HG03575 (cell line): Measurements from ENCODE around the gene MCC.

Experiments
- ATAC-seq: cut with Tn5 transposase; IDR thresholded peaks from one replicate; pipeline ENCODE4 v1.9.1; 2021; ENCODE audit not compliant: unreplicated experiment, insufficient number of reproducible peaks, low FRiP score; ENCODE audit errors: extremely low read depth

MCC gene

GRCh38 chr5:113221294-113222176, 266.7 kb downstream of the MCC start:
- ATAC-seq: no peak

- ATAC-seq: no peak
Observed at GRCh38 chr5:113219695-113220094, 268.6 kb downstream of the MCC start.

GRCh38 chr5:113218906-113219517, 269.2 kb downstream of the MCC start:
- ATAC-seq: no peak

GRCh38 chr5:113218200-113218599, 270.1 kb downstream of the MCC start:
- ATAC-seq: no peak

- ATAC-seq: no peak
Observed at GRCh38 chr5:113217619-113218184, 270.6 kb downstream of the MCC start.

GRCh38 chr5:113216545-113216944, 271.7 kb downstream of the MCC start:
- ATAC-seq: no peak

GRCh38 chr5:113215401-113216060, 272.7 kb downstream of the MCC start:
- ATAC-seq: no peak

- no peak for ATAC-seq
Observed at GRCh38 chr5:113214606-113215323, 273.5 kb downstream of the MCC start.

- ATAC-seq: no peak
Observed at GRCh38 chr5:113213551-113214425, 274.5 kb downstream of the MCC start.

- no peak for ATAC-seq
Observed at GRCh38 chr5:113212244-113212920, 275.9 kb downstream of the MCC start.

- no peak for ATAC-seq
Observed at GRCh38 chr5:113209498-113209897, 278.8 kb downstream of the MCC start.

GRCh38 chr5:113205807-113206206, 282.4 kb downstream of the MCC start:
- no peak for ATAC-seq

GRCh38 chr5:113205323-113205722, 282.9 kb downstream of the MCC start:
- no peak for ATAC-seq

- ATAC-seq: no peak
Observed at GRCh38 chr5:113204525-113205161, 283.6 kb downstream of the MCC start.

GRCh38 chr5:113203916-113204315, 284.3 kb downstream of the MCC start:
- no peak for ATAC-seq

GRCh38 chr5:113202746-113203716, 285.2 kb downstream of the MCC start:
- ATAC-seq: no peak
